HG03066 (cell line): Measurements from ENCODE around the gene DGKB.

ENCODE experiments used
- ATAC-seq: cut with Tn5 transposase; IDR thresholded peaks from one replicate; pipeline ENCODE4 v1.9.1; 2021; ENCODE audit warnings: low read depth; ENCODE audit not compliant: unreplicated experiment

The DGKB gene

DNA sequence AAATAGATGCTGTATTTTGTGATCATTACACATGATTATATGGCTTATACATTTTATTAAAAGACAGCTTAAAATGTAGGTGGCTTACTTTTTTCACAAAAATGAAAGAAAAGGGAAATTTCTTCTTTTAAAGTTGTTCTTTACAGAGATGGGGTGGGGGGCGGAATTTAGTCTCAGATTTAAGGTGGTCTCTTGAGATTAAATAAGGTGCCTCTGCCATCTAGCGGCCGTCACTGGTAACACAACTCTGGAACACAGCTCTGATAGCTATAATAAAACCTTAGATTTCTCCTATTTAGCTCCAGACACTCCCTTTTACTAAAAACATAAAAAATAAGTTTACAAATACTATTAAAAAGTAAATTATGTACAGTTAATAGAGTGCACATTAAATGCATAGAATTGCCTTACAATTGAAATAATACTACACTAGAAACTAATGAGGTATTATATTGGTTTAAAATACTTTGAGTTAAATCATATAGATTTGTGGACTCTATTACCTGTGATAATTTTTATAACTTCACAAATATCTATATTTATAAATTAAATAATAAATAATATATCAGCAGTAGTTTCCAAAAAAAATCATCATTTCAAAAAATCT is 210.9 kb downstream of the DGKB start:
- ATAC-seq, result no peak

DNA sequence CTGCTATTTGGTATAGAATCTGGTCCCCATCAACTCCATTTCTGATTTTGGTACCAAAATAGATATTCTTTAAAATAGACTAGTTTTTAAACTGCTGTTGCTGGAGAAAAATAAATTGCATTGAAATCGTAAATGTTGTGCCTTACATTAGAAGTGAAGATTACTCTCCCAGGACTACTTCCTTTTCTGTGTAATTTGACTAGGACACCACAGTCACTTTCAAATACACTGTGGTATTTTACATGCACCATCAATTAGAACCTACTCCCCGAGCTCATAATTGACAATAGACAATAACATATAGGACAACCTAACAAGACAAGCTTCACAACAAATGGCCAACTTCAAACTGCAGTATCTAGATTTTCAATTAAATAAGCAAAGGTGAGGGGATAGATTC is 211.5 kb downstream of the DGKB start:
- peak; percentile 47 for ATAC-seq

DNA sequence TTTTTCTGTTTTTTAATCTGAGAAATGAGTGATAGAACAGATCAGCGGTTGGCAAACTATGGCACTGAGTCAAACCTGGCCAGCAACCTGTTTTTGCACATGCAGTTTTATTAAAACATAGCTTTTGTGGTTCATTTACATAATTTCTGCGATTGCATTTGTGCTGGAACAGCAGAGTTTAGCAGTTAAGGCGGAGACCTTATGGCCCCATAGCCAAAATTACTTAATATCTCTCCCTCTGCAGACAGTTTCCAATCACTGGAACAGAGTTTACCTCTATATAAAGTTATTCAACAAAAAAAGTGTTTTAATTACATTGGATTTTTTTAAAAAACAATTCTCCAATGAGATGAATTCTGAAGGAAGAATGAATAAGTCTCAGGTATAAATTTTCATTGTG is 212.1 kb downstream of the DGKB start:
- ATAC-seq, result no peak

DNA sequence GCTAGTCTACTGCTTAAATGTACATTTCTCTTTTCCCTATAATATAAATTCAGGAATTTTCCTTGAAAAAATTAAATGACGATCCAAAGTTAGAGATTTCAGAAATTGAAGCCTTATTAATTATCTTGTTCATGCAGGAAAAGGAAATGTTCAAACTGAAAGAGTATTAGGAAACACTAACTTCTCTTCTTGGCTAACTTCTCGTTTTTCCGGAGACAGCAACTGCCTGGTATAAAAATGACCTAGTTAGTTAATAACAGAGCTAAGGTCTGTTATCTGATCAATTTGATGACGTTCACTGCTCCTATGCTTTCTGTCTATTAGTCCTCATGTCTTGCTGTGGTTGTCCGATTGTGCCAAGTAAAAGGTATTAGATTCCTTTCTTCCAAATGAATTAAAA is 212.5 kb downstream of the DGKB start:
- ATAC-seq, result no peak

DNA sequence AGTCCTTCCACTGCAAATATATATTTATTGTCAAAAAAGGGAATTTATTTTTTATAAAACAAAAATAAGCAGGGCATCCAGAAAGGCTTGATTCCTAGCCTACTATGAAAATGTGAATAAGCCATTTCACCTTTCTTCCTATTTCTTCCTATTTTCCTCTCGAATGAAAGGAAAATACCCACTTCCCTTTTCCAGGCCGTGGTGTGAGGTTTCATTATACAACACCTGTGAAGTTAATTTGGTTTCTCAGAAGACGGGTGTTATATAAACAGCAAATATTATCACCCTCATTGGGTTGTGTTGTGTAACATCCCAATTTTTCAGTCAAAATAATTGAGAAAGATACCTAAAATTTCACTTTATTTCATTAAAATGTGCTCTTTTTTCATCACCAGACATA is 214.3 kb downstream of the DGKB start:
- no peak for ATAC-seq

DNA sequence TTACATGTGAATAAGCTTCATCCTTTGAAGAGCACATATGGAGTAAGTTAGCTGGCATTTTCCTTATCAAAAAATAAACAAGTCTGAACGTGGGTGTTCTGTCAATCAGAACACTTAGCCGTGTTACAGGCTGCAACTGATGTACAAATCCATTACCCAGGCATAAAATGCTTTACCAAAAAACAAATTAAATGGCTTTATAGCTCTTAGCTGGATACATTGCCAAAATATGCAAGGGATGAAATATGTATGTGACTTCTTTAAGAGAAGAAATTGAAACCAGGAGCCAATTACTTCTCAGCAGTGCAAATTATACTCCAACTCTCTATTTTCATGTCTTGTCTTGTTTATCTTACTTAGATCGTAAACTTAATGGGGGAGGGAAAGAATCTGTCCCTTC is 214.8 kb downstream of the DGKB start:
- ATAC-seq, result no peak

DNA sequence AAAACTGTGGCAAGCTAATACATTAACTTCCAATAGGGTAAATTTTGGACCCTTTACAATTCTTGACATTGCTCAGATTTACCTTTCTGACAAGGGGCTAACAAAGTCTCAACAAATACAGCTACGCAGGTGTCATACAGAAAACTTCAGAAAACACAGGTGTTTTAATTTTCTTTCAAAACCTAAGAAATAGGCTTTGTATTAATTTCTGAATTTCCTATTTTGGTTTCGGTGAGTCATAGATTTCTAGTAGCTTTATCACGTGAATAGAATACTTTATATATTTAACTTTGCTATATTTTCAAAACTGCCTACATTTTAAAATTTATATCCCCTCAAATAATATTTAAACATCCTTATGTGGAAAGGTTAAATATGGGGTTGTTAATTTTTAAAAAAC is 215.3 kb downstream of the DGKB start:
- no peak for ATAC-seq

DNA sequence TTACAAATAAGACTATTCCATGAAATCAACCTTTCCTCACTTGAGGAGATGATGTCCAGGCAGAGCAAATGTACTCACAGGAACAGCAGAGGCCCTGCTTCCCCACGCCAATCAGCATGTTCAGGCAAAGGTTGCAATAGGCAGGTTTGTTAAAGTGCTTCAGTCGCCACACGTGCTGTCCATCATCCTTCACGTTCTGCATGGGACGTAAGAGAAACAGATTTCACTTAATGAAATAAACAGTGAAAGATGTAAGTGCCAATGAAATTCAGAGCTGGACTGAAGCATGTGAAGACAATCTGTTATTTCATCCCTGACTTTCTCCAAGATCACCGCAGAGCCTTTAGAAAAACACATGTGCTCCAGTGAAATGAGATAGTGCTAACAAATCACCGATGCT is 217.4 kb downstream of the DGKB start:
- ATAC-seq, result no peak

DNA sequence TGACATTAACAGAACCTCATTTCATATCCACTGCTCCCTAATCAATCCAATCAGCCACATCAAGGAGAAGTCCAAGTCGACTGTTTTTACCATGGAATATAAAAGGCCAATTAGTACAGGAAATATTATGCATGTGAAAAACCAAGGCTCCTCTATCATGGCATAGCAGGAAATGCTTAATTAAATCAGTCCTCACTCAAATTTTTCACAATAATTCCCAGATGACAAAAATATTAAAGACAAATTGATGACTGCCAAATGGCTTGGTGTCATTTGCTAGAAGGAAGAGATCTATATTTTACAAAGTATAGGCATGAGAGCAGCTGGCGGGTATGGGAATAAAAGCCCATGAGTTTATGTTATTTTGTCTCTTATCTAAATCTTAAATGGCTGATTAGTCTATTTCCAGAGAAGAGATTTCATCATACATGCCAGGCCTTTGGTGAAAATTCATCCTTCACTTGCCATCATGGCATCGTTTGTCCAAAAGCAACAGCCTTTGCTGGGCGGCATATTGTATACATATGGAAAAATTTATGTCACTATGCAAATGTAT is 219.6 kb downstream of the DGKB start:
- ATAC-seq, result no peak

DNA sequence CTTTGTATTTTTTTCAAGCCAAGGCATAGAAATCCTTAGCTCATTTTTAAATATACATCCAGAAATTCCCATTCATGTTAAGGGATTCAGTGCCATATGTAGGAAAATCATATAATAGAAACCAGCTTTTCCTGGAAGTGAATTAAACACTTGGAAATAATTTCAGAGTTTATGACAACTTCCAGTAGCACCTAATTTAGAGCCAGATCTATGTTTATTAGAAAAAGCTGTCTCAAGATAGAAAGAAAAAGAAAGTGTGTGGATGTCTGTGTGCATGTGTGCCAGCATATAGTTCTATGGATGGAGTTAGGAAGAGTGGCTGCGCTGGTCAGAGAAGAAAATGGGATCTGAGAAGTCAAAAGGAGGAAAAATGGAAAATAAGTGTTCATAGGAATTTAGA is 225.7 kb downstream of the DGKB start:
- no peak for ATAC-seq

DNA sequence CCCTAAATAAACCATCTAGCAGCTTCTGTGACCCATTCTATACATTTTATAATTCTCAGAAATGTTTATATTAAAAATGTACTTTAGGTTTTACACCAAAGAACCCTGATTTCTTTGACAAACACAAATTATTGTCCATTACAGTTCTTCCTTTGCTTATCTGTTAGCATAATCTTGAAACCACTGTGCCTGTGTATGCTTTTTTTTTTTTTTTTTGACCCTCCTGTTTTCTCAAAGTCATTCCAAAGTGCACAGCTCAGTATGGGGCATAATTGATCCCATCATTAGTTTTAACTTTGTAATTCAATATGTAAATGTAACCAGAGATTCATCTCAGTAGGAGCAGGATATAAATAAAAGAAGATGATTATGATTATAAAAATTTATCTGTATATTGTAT is 229.3 kb downstream of the DGKB start:
- ATAC-seq, result no peak

DNA sequence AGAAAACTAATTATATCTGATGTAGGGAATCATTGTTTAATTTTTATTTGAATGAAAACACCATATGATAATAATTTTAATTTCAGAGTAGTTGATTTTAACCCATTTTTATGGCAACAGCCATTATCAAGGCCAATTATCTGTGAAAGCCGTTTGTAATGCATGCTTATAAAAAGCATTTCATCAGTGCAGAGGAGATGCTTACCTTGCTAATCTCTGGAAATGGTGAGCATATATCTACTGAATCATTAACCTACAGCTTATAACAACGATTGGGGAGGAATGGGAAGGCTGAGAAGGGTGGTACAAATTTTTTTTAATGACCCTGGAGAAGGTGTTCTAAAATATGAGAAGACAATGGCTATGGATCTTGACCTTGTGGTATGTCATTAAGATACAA is 235.6 kb downstream of the DGKB start:
- ATAC-seq, result no peak

DNA sequence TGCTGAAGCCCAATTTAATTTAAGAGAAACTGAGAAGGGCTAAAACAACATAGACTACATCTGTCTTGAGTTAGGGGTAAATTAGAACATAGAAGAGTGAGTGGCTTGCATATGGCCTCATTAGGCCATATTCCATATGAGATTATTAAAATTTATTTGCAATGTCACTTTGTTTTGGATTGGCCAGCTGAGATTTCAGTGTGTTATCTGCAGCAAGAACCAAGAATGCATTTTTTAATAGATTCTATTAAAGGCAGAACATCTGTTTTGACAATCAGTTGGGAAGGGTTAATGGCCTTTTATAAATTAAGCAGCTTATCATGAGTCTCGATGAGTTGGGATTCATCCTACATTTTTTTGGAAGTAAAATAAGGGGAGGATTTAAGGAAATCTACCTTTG is 236.2 kb downstream of the DGKB start:
- no peak for ATAC-seq

DNA sequence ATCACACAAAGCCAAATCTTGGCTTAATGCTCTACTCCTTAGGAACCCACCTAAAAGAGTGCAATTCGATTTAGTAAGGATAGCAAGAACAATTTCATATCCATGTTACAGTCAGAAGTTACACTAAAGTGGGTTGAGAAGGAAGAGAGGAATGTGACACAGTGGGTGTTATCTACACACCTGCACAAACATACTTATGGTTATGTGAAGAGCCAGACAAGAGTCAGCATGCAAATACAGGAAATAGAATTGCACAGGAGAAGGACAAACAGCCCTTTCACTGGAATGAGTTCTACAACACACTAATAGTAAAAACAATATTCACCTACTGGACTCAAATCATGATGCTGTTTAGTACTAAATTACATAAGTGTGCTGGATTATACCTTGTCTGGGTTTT is 262.8 kb downstream of the DGKB start:
- no peak for ATAC-seq

DNA sequence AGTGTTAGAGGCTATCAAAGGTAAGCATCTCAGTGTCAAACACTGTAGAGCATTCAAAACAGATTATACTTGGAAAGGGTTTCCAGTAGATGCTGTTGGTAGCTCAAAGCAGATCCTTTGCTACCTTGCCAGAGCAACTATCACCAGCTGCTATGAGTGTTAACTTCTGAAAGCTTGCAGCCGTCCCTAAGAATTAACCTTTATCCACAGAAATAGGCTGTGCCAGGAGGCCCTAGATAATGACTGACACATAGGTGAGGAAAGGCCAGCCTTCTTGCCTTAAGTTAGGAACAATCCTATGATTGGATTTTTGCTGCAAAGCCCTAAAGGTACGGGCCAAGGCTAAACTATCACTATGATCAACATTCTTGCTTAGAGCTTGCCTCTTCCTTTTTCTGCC is 263.2 kb downstream of the DGKB start:
- ATAC-seq, result no peak

DNA sequence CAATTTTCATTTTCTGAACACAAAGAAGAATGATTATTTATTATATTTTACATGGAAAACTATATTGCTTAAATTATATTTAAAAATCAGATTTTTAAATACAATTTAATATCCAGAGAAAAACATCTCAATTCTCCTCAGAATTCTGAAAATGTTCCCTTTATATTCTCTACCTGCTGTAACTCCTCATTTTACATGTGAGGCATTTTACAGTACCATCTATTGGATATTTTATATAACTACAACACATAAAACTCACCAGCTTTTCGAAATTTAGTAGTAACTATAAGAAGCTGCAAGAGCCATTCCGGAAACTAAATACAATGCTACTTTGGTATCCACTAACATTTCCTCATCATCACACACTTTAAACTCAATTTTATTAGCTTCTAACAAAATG is 264.6 kb downstream of the DGKB start:
- no peak for ATAC-seq

DNA sequence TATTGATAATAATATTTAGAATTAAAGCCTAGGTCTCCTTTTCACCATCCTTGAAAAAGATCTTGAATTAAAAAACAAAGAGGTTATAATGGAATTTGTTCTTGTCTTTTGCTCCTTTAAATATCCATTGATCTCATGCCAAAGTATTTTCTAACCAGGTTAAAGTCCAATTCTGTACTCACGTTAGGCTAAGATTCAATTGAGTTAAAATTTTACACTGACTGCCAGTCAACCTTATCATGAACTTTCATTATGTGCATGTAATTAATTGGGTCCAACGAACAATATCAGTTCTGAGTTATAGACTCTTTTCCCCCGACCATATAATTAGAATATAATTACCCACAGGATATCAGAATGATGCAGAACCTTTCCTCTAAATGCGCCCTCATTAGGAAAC is 266.6 kb downstream of the DGKB start:
- no peak for ATAC-seq

DNA sequence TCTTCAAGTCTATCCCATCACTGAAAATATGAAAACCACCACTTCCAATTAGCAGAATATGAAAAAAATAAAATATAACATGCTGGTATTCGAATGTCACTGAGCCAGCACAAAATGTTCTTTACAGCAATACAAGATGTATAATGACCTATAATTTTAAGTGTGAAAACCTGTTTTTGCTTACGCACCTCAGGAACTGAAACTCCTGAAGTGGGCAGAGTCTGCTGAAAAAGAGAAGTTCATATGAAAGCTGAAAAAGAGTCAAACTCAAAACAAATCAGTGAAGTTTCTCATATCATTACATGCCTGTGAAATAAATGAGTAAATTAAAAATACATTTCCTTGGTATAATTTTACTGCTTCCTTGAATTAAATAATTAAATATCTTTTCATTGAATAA is 272.5 kb downstream of the DGKB start:
- ATAC-seq, result no peak

DNA sequence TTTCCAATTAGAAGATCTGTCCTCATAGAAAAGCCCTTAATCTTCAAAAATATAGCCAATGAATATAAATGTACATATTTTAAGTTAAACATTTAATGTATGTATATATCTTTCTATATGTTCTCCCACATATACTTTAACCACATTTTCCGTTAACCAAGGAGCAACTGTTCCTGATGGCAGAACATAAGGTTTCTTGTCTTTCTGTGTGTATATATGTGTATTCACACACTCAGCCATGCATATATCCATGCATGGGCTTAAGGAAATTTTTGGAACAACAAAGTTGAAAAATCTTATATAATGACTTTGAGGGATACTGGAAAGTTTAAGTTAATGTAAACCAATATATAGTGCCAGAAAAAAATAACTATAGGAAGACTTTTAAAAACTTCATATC is 274.0 kb downstream of the DGKB start:
- no peak for ATAC-seq

DNA sequence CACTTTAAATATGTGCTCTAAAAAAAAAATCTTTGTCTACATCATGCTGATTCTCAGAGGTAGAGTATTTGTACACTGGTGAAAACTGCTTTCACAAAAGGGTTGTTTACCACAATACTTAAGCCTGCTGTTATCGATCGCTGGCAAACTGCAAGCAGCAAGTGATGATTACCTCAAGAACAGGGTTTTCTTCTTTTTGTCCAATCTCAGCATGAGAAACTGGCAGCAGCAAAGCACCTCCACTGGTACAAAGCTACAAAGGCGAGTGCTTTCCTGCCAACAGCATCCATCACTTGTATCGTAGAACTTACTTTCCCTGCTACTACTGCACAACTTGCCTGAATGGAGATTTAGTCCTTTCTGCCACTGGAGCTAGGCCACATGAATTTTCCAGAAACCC is 276.5 kb downstream of the DGKB start:
- no peak for ATAC-seq

DNA sequence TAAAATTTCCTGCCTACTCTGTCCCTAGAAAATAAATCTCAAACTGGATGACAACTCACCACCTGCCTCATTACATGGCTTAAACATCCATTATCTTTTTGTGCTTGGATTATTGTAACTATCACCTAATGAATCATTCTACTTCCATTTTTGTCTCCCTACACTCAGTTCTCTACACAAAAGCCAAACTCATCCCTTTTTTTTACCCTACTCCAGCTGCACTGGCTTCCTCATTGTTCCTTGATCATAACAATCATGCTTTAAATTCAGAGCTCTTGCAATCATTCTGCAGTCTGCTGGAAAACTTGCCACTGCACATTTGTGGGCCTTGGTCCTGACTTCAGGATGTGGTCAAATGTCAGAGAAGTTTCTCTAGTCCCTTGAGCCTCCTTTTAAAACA is 280.0 kb downstream of the DGKB start:
- ATAC-seq, result no peak

DNA sequence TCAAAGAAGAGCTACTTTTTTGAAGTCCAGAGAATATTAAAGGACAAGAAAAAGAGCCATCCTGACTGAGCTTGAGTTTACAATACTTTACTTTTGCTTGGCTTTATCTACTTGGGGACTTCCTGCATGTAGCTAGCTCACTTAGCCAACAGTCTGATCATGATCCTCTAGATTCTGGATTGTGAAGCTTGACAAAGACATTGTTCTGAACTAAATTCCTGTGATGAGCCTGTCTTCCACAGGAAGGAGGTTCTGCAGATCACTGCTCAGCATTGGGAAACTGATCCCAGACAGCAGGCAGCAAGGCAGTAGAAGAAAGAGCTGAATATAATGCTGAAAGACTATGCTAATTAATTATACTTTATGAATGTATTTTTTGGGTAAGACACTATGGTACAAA is 296.4 kb downstream of the DGKB start:
- ATAC-seq, result no peak

DNA sequence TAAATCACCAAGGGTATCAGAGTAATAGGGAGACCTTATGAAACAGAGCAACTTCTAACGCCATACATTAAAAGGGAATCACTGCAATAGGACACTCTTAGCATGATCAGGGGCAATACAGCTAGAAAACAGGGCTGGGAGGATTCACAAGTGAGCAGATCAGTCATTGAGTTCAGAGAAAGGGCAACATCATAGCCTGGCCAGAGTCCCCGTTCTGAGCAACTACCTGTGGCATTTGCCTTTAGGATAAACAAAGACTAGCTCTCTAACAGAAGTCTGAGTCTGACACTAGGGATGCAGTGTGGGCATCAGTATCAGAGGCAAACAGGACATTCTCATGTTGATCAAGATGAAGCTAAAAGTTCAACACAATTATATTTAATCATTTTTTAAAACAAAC is 297.9 kb downstream of the DGKB start:
- no peak for ATAC-seq
